HepG2 (cell line): Measurements from ENCODE around the gene ZDHHC18. TPM values are rescaled to one million over a fixed set of nuclear protein-coding genes. Genes with fewer than 3 reads are reported as not detected.

ENCODE experiments used
- JARID2 ChIP-seq: sonication (generic); formaldehyde crosslinking; IDR thresholded peaks from 2 replicates; pipeline ENCODE4 v1.8.1; 2023; ENCODE audit warnings: missing genetic modification reagents, inconsistent platforms; ENCODE audit not compliant: insufficient replicate concordance
- MAFG ChIP-seq: sonication (generic); formaldehyde crosslinking; IDR thresholded peaks from 2 replicates; pipeline ENCODE4 v1.5.1; 2020; ENCODE audit warnings: mild to moderate bottlenecking, missing genetic modification reagents
- SNAPC4 ChIP-seq: sonication (generic); formaldehyde crosslinking; IDR thresholded peaks from 2 replicates; pipeline ENCODE4 v1.4.0; 2020; ENCODE audit warnings: mild to moderate bottlenecking, missing genetic modification reagents
- THRA ChIP-seq: sonication (generic); formaldehyde crosslinking; IDR thresholded peaks from 2 replicates; pipeline ENCODE4 v1.4.0; 2020; ENCODE audit warnings: missing genetic modification reagents, borderline replicate concordance
- YEATS2 ChIP-seq: sonication (generic); formaldehyde crosslinking; IDR thresholded peaks from 2 replicates; pipeline ENCODE4 v1.4.0; 2020; ENCODE audit warnings: missing genetic modification reagents, borderline replicate concordance
- ZFP36L2 ChIP-seq: sonication (generic); formaldehyde crosslinking; IDR thresholded peaks from 2 replicates; pipeline ENCODE4 v1.4.0; 2020; ENCODE audit warnings: missing genetic modification reagents
- ZFP91 ChIP-seq: sonication (generic); formaldehyde crosslinking; IDR thresholded peaks from 2 replicates; pipeline ENCODE4 v1.9.0; 2022; ENCODE audit warnings: missing genetic modification reagents, mild to moderate bottlenecking, borderline replicate concordance
- ZNF562 ChIP-seq: sonication (generic); formaldehyde crosslinking; IDR thresholded peaks from 2 replicates; pipeline ENCODE4 v1.8.0; 2022; ENCODE audit warnings: missing genetic modification reagents, borderline replicate concordance
- ZNF629 ChIP-seq: sonication (generic); formaldehyde crosslinking; conservative IDR thresholded peaks from 2 replicates; pipeline ENCODE4 v1.5.0; 2020; ENCODE audit warnings: missing genetic modification reagents
- ZNF704 ChIP-seq: sonication (generic); formaldehyde crosslinking; IDR thresholded peaks from 2 replicates; pipeline ENCODE4 v1.8.1; 2023; ENCODE audit warnings: mild to moderate bottlenecking, inconsistent platforms, moderate library complexity, missing genetic modification reagents, borderline replicate concordance
- ZNF772 ChIP-seq: sonication (generic); formaldehyde crosslinking; IDR thresholded peaks from 2 replicates; pipeline ENCODE4 v1.5.0; 2020; ENCODE audit warnings: mild to moderate bottlenecking, missing genetic modification reagents
- polyA plus RNA-seq, 8 experiments: library from polyadenylated mRNA; depleted of rRNA in 3 of 8; stranded (reverse) in 7 of 8; unstranded in 1 of 8; fragments of >200 nt; fragmentation: Illumina TruSeq in 4 of 8; extraction: Trizol in 4 of 8; gene quantifications; 2 replicates each; pipeline versions ENCODE4 v1.2.1 to v1.2.3, GENCODE V29; 2011 to 2016; ENCODE audit warnings: low read depth in 4 of 8, missing spikeins in 1 of 8, mixed read lengths in 1 of 8; ENCODE audit not compliant: insufficient read depth in 1 of 8
- total RNA-seq, 5 experiments: library from RNA; depleted of rRNA; stranded (reverse); fragments of >200 nt; fragmentation: Illumina TruSeq; extraction: Trizol; gene quantifications; 2 replicates each; pipeline ENCODE4 v1.2.3, GENCODE V29; 2016; ENCODE audit warnings: low read depth in 1 of 5
- TF ChIP-seq, protein P1 (sequence below): sonication (generic); formaldehyde crosslinking; IDR thresholded peaks from 2 replicates; pipeline ENCODE4 v1.4.0; 2020; ENCODE audit warnings: missing genetic modification reagents

Gene ZDHHC18
- total and polyA plus RNA-seq, 2 of the 13 experiments (the other 11 are each of a cell fraction or from before 2014, with no cell fraction given): 13.2 to 35.3 TPM

GRCh38 chr1:26784023-26784871 is 42.2 kb upstream of the ZDHHC18 start (continued):
- TF ChIP-seq MAFG (CRISPR knock-in tag): no peak
- peak; percentile 68; the same call in 1 of the 2 replicates for TF ChIP-seq YEATS2
- TF ChIP-seq SNAPC4: 0 out of 2 replicates have a peak, but pooled peaks have one; percentile 36
- peak; percentile 71; the same call in 1 of the 2 replicates for TF ChIP-seq ZFP91 (CRISPR knock-in tag)
- TF ChIP-seq, protein P1, sequence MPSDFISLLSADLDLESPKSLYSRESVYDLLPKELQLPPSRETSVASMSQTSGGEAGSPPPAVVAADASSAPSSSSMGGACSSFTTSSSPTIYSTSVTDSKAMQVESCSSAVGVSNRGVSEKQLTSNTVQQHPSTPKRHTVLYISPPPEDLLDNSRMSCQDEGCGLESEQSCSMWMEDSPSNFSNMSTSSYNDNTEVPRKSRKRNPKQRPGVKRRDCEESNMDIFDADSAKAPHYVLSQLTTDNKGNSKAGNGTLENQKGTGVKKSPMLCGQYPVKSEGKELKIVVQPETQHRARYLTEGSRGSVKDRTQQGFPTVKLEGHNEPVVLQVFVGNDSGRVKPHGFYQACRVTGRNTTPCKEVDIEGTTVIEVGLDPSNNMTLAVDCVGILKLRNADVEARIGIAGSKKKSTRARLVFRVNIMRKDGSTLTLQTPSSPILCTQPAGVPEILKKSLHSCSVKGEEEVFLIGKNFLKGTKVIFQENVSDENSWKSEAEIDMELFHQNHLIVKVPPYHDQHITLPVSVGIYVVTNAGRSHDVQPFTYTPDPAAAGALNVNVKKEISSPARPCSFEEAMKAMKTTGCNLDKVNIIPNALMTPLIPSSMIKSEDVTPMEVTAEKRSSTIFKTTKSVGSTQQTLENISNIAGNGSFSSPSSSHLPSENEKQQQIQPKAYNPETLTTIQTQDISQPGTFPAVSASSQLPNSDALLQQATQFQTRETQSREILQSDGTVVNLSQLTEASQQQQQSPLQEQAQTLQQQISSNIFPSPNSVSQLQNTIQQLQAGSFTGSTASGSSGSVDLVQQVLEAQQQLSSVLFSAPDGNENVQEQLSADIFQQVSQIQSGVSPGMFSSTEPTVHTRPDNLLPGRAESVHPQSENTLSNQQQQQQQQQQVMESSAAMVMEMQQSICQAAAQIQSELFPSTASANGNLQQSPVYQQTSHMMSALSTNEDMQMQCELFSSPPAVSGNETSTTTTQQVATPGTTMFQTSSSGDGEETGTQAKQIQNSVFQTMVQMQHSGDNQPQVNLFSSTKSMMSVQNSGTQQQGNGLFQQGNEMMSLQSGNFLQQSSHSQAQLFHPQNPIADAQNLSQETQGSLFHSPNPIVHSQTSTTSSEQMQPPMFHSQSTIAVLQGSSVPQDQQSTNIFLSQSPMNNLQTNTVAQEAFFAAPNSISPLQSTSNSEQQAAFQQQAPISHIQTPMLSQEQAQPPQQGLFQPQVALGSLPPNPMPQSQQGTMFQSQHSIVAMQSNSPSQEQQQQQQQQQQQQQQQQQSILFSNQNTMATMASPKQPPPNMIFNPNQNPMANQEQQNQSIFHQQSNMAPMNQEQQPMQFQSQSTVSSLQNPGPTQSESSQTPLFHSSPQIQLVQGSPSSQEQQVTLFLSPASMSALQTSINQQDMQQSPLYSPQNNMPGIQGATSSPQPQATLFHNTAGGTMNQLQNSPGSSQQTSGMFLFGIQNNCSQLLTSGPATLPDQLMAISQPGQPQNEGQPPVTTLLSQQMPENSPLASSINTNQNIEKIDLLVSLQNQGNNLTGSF (CRISPR knock-in tag): no peak
- no peak; the same call in 1 of the 2 replicates for TF ChIP-seq ZNF772
- TF ChIP-seq ZNF704 (CRISPR knock-in tag): no peak
- no peak for TF ChIP-seq ZFP36L2 (CRISPR knock-in tag)
- TF ChIP-seq THRA (CRISPR knock-in tag): peak; percentile 90; the same call in 1 of the 2 replicates
- TF ChIP-seq ZNF629: no peak
- no peak for TF ChIP-seq JARID2
- TF ChIP-seq ZNF562 (CRISPR knock-in tag): no peak
